GM15510 (cell line): Measurements from ENCODE around the gene RARRES2.

Source experiments
- POLR2A ChIP-seq: IDR thresholded peaks from 3 replicates; pipeline ENCODE4 v1.6.1; 2011; ENCODE audit warnings: borderline replicate concordance; ENCODE audit not compliant: insufficient read length; ENCODE audit errors: extremely low read depth

The RARRES2 gene

DNA sequence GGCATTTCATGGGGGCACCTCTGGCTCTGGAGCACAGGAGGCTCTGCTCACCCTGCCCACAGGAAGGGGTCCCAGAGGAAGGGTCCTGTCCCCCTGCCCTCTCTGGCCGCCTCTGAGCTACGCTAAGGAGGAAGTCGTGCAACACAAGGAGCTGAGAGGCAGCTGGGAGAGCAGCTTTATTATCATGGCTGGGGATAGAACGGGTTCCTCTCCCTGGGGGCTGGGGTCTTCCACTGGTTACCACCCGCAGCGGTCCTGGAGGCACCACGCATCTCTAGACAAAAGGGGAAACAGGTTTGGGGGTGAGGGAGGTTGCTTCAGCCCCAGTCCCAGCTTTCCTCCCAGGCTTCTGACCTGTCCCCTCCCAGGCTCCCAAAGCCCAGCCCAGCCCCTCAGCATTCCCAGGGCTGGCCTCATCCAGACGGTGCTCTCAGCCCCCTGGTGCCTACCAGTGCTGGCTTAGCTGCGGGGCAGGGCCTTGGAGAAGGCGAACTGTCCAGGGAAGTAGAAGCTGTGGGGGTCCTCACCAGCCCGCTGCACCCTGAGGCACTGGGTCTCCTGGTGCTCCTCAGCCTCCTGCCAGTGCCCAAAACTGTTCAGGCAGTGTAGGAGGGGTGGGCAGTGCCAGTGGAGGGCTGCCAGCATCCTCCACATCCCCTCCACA, 3.1 kb downstream of the RARRES2 start:
- TF ChIP-seq POLR2A: no peak

DNA sequence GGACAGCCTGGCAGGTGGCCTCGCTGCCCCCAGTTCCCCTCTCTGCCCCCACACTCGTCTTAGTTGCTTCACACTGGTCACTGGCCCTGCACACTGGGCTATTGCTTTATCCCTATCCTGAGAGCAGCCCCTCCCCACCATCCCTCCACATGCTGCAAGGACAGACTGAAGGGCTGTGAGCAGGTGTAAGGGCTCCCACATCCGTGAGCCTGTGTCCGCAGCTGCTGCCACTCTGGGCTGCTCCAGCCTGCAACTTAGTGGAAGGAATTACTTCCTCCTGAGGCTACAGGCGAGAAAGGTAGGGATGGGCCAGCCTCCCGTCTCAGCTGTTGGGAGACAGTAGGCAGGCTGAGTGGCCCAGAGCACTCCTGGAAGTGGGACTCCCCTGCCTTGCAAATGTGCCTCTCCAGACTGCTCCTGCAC, 3.8 kb downstream of the RARRES2 start:
- no peak for TF ChIP-seq POLR2A

DNA sequence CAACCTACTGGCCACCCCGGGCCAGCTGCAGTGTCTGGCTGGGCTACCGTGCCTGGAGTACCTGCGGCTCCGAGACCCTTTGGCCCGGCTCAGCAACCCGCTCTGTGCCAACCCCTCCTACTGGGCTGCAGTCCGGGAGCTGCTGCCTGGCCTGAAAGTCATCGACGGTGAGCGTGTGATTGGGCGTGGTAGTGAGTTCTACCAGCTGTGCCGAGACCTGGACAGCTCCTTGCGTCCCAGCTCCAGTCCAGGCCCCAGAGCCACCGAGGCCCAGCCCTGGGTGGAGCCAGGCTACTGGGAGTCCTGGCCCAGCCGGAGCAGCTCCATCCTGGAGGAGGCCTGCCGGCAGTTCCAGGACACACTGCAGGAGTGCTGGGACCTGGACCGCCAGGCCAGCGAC, 4.2 kb downstream of the RARRES2 start:
- no peak for TF ChIP-seq POLR2A

DNA sequence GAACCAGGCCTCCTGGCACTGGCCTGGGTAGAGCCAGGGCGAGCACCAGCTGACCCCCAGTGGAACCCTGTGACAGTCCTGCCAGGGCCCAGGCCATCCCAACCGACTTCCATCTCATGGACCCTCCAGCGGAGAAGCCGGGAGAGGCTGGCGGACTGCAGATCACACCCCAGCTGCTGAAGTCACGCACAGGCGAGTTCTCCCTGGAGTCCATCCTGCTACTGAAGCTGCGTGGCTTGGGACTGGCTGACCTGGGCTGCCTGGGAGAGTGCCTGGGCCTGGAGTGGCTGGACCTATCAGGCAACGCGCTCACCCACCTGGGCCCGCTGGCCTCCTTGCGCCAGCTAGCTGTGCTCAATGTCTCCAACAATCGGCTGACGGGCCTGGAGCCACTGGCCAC, 4.7 kb downstream of the RARRES2 start:
- no peak for TF ChIP-seq POLR2A

DNA sequence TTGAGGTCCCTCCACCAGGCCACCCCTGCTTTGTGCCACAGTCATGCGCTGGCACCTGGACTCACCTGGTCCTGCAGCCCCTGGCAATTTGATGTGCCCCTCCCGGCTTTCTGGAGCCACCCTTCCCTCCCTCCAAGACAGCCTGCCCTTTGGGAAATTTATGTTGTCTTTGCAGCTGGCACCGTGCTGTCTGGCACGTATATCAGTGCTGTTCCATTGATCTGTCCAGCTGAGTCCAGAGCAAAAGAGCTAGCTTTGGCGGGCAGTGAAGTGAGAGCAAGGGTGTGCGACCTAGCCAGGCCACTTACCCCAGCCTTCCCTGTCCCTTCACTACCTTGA, 5.7 kb downstream of the RARRES2 start:
- no peak for TF ChIP-seq POLR2A

DNA sequence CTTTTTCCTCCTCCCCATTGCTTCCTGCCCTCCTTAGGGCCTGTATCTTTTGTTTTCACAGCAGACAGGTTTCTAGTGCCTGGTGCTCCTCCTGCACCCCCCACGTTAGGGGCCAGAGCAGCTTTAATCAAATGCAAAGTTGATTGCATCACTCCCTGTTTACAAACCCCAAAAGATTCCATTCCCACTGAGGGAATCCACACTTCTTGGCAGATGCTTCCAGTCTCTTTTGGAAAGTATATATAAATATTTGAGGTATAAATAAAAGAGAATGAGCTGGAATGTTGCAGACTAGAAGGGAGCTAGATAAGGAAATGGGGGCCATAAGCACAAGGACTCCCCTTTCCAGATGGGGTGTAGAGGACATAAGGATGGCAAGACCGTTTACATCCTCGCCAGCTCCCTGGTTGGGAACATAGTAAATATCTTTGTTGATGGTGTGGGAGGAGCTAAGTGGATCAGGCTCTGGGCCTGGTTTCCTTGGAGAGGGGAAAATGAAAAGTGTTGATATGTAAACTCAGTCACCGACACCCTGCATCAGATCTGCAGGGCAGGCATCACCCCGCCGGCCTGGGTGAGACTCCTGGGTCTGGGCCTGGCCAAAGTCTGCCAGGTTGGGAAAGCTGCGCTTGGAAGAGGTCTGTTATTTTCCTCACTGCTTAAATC, 6.2 kb downstream of the RARRES2 start:
- TF ChIP-seq POLR2A: no peak

DNA sequence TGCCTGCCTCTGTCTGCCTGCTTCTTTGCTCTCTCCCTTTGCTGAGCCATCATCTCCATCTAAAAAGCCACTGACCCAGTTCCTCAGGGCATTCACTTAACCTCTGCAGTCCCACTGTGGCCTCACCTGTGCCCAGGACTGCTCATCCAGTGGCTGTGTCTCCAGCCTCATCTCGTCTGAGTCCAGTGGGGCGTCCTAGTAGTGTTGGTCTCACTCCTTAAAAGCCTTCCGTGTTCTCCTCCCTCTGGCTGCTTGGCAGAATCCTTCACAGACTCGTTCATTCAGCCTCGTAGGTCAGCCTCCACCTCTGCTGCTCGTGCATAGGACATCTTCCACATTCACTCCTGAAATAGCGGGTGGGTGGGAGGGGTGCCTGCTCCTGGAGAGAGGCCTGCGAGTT, 7.3 kb downstream of the RARRES2 start:
- no peak for TF ChIP-seq POLR2A

DNA sequence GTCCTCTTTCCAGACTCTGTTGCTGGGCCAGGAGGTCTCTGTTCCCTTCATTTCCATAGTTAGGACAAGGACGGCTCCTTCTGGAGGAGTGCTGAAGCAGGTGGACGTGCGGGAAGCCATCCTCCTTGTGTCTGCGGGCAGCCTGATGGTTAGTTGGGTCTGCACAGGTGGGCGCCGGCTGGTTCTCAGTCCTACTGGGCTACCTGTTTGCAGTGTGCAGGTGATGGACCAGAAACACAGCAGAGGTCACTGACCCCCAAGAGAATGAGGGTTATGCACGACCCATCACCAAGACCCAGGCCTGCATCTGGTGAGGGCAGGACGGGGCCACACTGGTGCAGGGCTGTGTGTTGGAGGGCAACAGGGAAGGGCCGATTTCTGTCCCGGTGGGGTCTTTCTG, 7.8 kb downstream of the RARRES2 start:
- no peak for TF ChIP-seq POLR2A

DNA sequence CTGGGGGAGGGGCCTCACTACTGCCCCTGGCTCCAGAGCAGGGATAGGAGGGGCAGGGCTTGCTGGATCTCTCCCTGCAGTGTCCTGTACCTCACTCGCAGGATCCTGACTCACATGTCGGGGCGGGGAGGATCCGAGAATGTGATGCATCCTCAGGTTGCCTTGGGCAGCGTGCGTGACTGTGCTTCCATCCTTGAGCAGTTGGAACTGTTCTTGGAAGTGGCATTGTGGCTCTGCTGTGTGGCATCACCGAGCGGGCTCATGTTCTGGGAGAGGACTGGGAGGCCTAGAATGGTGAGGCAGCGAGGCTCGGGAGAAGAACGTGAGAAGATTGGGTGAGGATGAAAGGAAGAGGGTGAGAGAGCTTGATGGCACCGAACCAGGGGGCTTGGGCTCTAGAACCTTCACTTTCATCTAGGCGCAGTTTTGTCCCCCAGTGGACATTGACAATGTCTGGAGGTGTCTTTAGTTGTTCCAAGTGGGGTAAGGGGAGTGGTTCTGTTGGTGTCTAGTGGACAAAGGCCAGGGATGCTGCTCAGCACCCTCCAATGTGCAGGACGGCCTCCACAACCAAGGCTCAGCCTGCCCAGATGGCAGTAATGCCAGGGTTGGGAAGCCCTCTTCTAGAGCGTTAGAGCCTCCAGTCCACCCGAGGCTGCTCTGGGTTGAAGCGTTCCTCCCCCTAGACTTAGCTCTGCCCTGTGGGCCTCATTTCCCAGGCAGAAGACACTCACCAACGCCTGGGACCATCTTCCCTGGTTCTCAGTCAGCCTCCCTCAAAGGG, 8.4 kb downstream of the RARRES2 start:
- no peak for TF ChIP-seq POLR2A

DNA sequence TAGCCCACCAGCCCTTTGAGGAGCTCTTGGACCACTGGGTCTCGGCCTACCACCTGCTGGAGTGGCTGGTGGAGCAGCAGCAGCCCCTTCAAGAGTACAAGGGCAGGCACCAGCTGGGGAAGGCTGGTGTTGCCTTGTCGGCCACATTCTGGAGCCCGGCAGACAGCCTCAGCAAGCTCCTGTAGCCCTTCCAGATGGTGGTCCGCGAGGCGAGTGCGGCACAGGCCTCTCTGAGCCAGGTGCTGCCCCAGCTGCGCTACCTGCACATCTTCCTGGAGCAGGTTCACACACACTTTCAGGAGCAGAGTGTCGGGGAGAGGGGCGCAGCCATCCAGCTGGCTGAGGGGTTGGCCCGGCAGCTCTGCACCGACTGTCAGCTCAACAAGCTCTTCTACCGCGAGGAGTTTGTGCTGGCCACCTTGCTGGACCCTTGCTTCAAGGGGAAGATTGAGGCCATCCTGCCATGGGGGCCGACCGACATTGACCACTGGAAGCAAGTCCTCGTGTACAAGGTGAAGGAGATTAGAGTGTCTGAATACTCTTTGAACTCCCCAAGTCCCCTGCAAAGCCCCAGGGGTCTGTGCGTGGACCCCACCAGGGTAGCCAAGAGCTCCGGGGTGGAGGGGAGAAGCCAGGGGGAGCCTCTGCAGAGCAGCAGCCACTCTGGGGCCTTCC, 11.1 kb downstream of the RARRES2 start:
- TF ChIP-seq POLR2A: no peak

DNA sequence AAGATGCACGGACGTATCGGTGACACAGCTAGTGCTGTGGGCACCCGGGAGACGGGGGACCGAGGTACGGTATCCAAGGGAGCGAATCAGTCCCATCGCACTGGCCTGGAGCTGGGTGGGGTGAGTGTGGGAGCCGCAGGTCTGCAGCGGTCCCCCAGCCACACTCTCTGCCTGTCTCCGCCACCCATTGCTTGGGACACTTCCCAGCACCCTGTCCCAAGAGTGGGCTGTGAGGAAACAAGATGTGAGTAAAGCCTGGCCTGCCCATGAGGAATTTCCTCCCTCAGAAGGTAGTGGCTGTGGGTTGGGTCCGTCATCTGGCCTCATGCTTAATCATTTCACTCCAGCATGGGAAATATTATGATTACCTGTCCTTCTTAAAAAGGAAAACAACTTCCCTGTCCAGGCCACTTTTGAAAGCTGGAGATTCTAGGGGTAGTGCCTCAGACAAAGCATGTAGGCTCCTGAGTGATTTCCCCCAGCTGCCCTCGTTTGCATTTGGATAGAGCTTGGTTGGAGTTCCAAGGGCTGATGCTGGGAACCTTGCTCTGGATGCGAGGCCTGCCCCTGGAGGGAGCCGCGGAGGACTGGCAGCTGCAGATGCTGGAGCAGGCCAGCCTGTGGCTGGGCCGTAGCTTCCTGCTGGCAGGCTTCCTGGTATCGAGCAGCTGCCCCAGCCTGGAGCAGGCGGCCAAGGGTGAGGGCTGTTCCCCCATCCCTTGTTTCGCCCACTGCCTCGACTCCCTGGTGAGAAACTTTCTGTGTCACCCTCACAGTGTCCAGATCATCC, 11.9 kb downstream of the RARRES2 start:
- no peak for TF ChIP-seq POLR2A

DNA sequence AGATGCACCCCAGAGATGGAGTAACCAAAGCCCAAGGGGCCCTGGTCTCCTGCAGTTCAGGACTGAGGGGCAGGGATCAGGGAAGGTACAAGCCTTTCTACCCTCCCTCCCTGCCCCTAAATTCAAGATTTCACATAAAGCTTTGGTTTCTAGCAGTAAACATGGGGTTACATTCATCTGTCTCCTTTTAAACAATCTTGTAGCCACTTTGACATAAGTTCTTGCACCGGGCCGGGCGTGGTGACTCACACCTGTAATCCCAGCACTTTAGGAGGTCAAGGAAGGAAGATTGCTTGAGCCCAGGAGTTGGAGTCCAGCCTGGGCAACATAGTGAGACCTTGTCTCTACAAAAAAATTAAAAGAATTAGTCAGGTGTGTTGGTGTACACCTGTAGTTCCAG, 14.1 kb downstream of the RARRES2 start:
- no peak for TF ChIP-seq POLR2A

DNA sequence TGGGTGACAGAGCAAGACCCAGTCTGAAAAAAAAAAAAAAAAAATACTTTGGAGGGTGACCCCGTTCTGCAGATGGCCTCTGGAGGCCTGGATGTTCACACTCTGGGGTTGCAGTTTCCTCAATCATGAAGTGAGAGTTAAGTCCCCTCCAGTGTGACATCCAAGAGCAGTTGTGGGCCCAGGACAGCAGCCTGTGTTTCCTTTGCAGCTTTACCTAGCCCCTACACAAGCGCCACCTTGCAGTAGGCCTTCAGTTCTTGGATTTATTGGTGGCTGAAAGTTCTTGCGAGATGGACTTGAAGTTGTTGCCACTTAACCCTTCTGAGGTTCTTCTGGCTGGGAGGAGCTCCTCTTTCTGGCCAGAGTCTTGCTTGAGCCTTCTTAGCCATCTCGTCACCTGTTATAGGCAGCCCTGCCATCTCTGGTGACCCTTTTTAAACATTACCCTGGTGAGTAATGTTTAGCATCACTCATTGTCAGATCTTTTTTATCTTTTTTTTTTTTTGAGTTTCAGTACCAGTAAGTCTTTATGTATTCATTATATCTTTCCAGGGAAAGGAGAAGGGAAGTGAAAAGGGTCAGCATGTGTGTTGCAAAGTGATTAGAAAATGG, 14.7 kb downstream of the RARRES2 start:
- no peak for TF ChIP-seq POLR2A

DNA sequence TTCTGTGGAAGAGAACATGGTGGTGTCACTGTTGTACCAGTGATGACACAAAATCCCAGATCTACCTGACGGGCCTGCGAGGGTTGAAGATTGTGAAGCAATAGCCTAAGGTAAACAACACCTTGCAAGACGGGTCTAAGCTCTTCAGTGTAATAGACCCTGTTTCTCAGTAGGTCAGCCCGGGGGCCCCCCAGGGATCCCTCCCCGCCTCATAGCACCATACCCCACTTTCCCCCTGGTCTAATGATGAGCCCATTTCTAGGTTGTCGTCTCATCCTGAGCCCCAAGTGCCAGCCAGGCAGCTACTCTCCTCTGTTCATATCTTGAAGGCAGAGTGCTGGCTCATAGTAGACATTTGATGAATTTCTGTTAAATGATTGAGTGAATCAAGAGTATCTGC, 15.5 kb downstream of the RARRES2 start:
- TF ChIP-seq POLR2A: no peak

DNA sequence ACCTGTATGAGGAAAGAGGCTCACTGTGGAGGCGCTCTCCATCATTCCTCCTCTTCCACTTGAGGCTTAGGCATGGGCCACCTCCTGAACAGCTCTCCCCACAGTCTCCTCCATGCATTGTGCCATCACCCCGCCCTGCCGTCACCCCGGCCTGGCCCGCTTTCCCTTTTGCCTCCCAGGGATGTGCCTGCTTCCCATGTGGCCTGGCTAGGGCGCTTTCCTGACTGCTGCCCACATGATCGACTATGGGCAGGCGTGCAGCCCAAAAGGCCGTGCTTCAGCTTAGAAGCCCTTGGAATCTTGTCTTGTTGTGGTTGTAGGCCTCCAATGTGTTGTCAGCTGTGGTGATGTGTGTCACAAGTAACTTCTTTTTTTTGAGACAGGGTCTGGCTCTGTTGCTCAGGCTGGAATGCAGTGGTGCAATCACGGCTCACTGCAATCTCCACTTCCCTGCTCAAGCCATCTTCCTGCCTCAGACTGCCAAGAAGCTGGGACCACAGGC, 16.3 kb downstream of the RARRES2 start:
- no peak for TF ChIP-seq POLR2A

DNA sequence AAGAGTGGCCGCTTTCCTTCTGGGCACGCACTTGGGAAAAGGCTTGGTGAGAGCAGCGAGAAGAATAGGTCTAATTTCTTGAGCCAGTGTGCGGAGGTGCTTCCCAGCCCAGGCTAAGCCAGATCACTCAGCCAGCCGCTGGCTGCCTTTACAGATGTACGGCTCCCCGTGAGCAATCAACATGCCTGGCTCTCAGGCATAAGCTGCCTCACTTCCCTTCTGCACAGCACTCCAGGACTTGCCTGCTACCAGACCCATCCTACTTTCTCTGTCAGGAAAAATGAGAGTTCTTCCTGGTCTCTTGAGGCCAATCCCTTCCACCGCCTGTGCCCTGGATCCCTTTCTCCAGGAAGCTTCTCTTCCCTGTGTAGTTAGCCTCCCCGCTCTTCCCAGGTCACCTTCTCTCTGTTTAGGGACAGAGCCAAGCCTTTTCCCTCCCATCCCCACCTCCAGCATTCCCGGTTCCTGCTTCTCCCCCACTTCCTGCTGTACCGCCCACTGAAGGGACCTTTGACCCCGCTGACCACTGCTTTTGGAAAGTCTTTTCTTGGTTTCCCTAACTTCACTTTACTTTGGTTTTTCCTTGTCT, 17.0 kb downstream of the RARRES2 start:
- no peak for TF ChIP-seq POLR2A
